Chondrocyte (in vitro differentiated cells): ENCODE results near the gene SEL1L3. TPM values are rescaled to one million over a fixed set of nuclear protein-coding genes. Genes with fewer than 3 reads are reported as not detected.
"Not testable (repeated sequence)": the region's sequence is repeated elsewhere in the genome, so short reads cannot be mapped to it uniquely, and the experiment has no call there.

Experiments used
- DNase-seq: peaks from one replicate; pipeline ENCODE4 v3.0.0; 2021; ENCODE audit warnings: mixed read lengths, low spot score
- H3K27ac Mint-ChIP-seq: one replicate; pipeline ENCODE4 v1.8.0; 2021; ENCODE audit warnings: mild to moderate bottlenecking, moderate library complexity, mixed read lengths; ENCODE audit not compliant: unreplicated experiment
- H3K27me3 Mint-ChIP-seq: 2 replicates; pipeline ENCODE4 v1.8.0; 2021; ENCODE audit warnings: low read depth, mixed read lengths
- H3K36me3 Mint-ChIP-seq: 2 replicates; pipeline ENCODE4 v1.8.0; 2021; ENCODE audit warnings: low read depth, mixed read lengths
- H3K4me1 Mint-ChIP-seq: 2 replicates; pipeline ENCODE4 v1.8.0; 2021; ENCODE audit warnings: low read depth, mild to moderate bottlenecking, mixed read lengths
- H3K4me3 Mint-ChIP-seq: one replicate; pipeline ENCODE4 v1.8.0; 2021; ENCODE audit warnings: mild to moderate bottlenecking, moderate library complexity, mixed read lengths; ENCODE audit not compliant: unreplicated experiment
- H3K9me3 Mint-ChIP-seq: 2 replicates; pipeline ENCODE4 v1.8.0; 2021; ENCODE audit warnings: low read depth, mixed read lengths
- total RNA-seq: library from RNA; stranded (reverse); gene quantifications from 3 replicates; pipeline ENCODE4 v1.2.1, GENCODE V29; 2021
- TF ChIP-seq, protein P1 (sequence below): fragments of 200-600 bp; sonication (generic); IDR thresholded peaks from 2 replicates; pipeline ENCODE4 v1.5.0; 2021; ENCODE audit warnings: antibody characterized with exemption, mild to moderate bottlenecking, moderate library complexity

SEL1L3 gene
- total RNA-seq, 1 donor from 2014 or later = 30.3 TPM

DNA sequence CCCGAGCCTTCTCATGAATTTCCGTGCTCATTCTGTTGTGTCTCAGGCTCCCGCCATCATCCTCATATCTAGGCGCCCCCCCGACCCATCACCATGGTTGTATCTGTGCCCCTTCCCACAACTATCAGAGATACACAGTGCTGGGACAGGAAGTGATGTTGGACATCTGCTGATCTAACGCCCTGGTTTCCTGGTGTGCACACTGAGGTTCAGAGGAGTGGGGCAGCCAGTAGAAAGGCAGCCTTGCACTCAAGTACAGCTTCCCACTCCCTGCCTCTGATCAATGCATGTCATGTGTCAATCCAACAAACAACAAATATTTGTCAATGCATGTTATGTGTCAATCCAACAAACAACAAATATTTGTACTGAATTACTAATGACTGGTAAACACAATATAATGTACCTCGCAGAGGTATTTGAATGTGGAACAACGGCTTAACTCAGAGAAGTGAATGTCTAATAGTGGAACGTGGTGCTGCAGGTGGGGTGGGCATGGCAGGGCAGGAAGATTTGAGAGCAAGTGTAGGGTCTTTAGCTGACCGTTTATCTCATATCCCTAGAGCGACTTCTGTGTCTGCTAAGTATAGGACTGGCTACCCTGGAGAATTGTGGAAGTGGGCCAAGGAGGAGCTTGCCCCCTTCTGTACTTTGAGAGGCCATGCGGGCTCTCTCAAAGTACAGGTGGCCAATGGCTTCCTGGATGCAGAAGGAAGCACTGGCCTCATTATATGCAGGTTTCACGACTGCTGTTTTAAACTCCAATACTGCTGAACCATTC lies 10.3 kb upstream of the SEL1L3 start:
- H3K9me3 Mint-ChIP-seq = no peaks in the 10 kb centered on the region
- TF ChIP-seq, protein P1, sequence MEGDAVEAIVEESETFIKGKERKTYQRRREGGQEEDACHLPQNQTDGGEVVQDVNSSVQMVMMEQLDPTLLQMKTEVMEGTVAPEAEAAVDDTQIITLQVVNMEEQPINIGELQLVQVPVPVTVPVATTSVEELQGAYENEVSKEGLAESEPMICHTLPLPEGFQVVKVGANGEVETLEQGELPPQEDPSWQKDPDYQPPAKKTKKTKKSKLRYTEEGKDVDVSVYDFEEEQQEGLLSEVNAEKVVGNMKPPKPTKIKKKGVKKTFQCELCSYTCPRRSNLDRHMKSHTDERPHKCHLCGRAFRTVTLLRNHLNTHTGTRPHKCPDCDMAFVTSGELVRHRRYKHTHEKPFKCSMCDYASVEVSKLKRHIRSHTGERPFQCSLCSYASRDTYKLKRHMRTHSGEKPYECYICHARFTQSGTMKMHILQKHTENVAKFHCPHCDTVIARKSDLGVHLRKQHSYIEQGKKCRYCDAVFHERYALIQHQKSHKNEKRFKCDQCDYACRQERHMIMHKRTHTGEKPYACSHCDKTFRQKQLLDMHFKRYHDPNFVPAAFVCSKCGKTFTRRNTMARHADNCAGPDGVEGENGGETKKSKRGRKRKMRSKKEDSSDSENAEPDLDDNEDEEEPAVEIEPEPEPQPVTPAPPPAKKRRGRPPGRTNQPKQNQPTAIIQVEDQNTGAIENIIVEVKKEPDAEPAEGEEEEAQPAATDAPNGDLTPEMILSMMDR = no peak
- H3K27ac Mint-ChIP-seq = no peak overlapping the region
- H3K27me3 Mint-ChIP-seq = no peaks in the 10 kb centered on the region
- H3K4me1 Mint-ChIP-seq = no peaks in the 10 kb centered on the region
- no peak overlapping the region for H3K4me3 Mint-ChIP-seq
- no peak for DNase-seq
- H3K36me3 Mint-ChIP-seq = no peaks in the 10 kb centered on the region

DNA sequence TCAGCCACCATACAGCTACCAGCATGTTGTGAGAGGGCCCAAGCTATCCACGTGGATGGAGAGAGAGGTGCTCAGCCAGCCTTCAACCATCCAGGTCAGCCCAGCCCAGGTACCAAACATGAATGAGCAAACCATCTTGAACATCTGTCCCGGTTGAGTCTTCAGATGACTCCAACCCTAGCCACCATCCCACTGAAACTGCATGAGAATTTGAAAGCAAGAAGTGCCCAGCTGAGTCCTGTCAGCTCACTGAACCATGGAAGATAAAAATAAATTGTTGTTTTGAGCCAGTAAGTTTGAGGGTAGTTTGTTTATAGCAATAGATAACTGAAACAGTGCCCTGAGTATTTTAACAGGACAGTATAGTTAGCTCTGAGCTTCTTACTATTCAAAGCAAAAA lies 7.3 kb upstream of the SEL1L3 start:
- TF ChIP-seq, protein P1 = no peak

DNA sequence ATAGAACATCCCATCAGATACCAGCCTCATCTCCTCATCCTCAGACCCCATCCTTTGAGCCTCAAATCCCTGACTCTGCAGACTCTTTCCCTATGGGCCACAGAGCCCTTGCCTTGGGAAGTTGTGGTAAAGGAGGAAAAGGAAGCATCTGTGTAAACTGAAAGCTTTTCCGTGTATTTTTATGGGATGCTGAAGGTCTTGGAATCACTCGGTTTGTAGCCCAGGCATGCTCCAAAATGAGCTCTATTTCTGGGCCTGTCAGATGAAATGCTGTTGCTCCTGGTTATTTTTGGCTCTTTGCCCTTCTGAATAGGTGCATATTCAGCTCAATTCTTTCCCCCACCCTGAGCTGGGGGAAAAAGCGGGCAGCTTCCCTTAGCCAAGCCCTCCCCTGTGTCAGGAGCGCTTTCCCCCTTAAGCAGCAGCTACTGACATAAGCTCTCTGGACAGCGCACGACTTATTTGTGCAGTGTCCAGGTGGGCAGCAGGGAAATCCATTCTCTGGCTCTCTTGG lies 5.0 kb upstream of the SEL1L3 start:
- no peak for DNase-seq
- TF ChIP-seq, protein P1 = no peak
- Mint-ChIP-seq H3K4me3 (no peak overlapping the region), H3K4me1 (no peaks in the 10 kb centered on the region), H3K27me3 (no peaks in the 10 kb centered on the region), H3K27ac (no peak overlapping the region), H3K9me3 (no peaks in the 10 kb centered on the region), H3K36me3 (no peaks in the 10 kb centered on the region)

More for the DNA sequence above, 7.3 kb upstream of the SEL1L3 start:
- no peak overlapping the region for H3K27ac Mint-ChIP-seq
- no peaks in the 10 kb centered on the region for H3K4me1 Mint-ChIP-seq
- no peaks in the 10 kb centered on the region for H3K27me3 Mint-ChIP-seq
- no peaks in the 10 kb centered on the region for H3K9me3 Mint-ChIP-seq
- H3K36me3 Mint-ChIP-seq = no peaks in the 10 kb centered on the region
- H3K4me3 Mint-ChIP-seq = no peak overlapping the region
- no peak for DNase-seq

DNA sequence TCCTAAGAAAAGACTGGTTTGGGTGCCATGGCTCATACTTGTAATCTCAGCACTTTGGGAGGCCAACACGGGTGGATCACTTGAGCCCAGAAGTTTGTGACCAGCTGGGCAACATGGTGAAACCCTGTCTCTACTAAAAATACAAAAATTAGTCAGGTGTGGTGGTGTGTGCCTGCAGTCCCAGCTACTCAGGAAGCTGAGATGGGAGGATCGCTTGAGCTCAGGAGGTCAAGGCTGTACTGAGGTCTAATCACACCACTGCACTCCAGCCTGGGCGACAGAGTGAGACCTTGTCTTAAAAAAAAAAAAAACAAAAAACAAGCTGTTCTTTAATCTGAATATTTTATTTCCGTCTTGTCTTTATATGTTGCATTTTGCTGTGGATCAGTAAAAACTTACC lies 3.6 kb upstream of the SEL1L3 start:
- not testable (repeated sequence) for H3K4me1 Mint-ChIP-seq, H3K4me3 Mint-ChIP-seq, H3K27ac Mint-ChIP-seq, H3K27me3 Mint-ChIP-seq, H3K9me3 Mint-ChIP-seq, DNase-seq, H3K36me3 Mint-ChIP-seq

DNA sequence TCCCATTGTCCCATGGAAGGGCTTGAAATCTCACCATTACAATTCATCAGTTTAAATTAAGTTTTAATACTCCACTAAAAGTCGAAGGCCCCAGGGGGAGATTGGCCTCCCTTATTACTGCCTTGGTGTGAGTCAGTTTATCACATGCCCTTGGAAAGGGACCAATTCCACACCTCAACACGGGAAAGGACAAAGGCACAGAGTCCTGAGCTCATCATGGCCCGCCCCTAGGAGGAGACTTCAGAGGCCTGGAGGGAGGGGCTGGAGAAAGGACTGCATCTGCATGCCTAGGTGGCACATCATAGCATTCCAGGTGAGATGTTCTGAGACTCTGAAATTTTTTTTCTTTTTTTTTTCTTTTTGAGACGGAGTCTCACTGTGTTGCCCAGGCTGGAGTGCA lies 2.8 kb upstream of the SEL1L3 start:
- TF ChIP-seq, protein P1 = no peak
- H3K9me3 Mint-ChIP-seq = no peaks in the 10 kb centered on the region
- H3K27ac Mint-ChIP-seq = no peak overlapping the region
- no peaks in the 10 kb centered on the region for H3K27me3 Mint-ChIP-seq
- no peak for DNase-seq
- H3K36me3 Mint-ChIP-seq = no peaks in the 10 kb centered on the region
- H3K4me1 Mint-ChIP-seq = peaks cover 15% of the 10 kb centered on the region
- H3K4me3 Mint-ChIP-seq = no peak overlapping the region
